HEK293 (cell line): ENCODE data around the gene CACNA2D4.

Source experiments
- CTCF ChIA-PET: fragments of 350-600 bp; formaldehyde crosslinking; extraction: SDS; loops from one replicate; lab custom pipeline; 2021; ENCODE audit warnings: antibody characterized with exemption; lab: Yijun Ruan, JAX
- POLR2A ChIA-PET: fragments of 300-600 bp; formaldehyde crosslinking; extraction: SDS; loops from one replicate; lab custom pipeline; 2020; ENCODE audit warnings: antibody characterized with exemption, inconsistent platforms; lab: Yijun Ruan, JAX
- H3K27ac ChIP-seq: fragments of 200-500 bp; sonication (Bioruptor generic); 2 replicates; pipeline ENCODE4 v1.5.1; 2014; ENCODE audit warnings: low read depth, low read length, control low read depth, inconsistent platforms; ENCODE audit errors: extremely low read depth
- H3K36me3 ChIP-seq, 2 experiments: fragments of 200-500 bp in 1 of 2; sonication (Bioruptor generic) in 1 of 2; 1 replicate in 1 of 2; 2 replicates in 1 of 2; pipeline ENCODE4 v1.5.1; 2014 to 2017; ENCODE audit warnings: inconsistent platforms in 2 of 2, low read length in 2 of 2; ENCODE audit not compliant: control insufficient read depth in 2 of 2, insufficient read depth in 1 of 2
- H3K4me1 ChIP-seq: fragments of 200-500 bp; sonication (Bioruptor generic); 2 replicates; pipeline ENCODE4 v1.5.1; 2014; ENCODE audit warnings: mild to moderate bottlenecking, low read length, inconsistent platforms; ENCODE audit not compliant: control insufficient read depth, insufficient read depth
- H3K4me3 ChIP-seq: 2 replicates; pipeline ENCODE4 v1.5.1; 2011; ENCODE audit warnings: low read depth, mild to moderate bottlenecking, control low read depth, low read length, moderate library complexity
- H3K9me3 ChIP-seq: fragments of 200-500 bp; sonication (Bioruptor generic); 2 replicates; pipeline ENCODE4 v1.5.1; 2014; ENCODE audit warnings: low read depth, low read length, inconsistent platforms; ENCODE audit not compliant: control insufficient read depth, insufficient read depth
- GLIS1 ChIP-seq: fragments of 450-650 bp; formaldehyde crosslinking; IDR thresholded peaks from 2 replicates; pipeline ENCODE4 v1.5.1; 2016; ENCODE audit warnings: missing biosample characterization, missing genetic modification characterization
- KLF7 ChIP-seq: fragments of 450-650 bp; formaldehyde crosslinking; IDR thresholded peaks from 2 replicates; pipeline ENCODE4 v1.5.1; 2016; ENCODE audit warnings: missing biosample characterization, missing genetic modification characterization, borderline replicate concordance
- SCRT2 ChIP-seq: fragments of 450-650 bp; formaldehyde crosslinking; IDR thresholded peaks from 2 replicates; pipeline ENCODE4 v1.5.1; 2016; ENCODE audit warnings: missing biosample characterization, missing genetic modification characterization
- SETDB1 ChIP-seq: IDR thresholded peaks from one replicate; pipeline ENCODE4 v1.6.1; 2017; ENCODE audit warnings: mild to moderate bottlenecking, low read length, moderate library complexity, mixed read lengths; ENCODE audit not compliant: insufficient read length
- SP2 ChIP-seq: fragments of 450-650 bp; formaldehyde crosslinking; IDR thresholded peaks from 2 replicates; pipeline ENCODE4 v1.5.1; 2016; ENCODE audit warnings: missing biosample characterization, missing genetic modification characterization
- TRIM28 ChIP-seq: IDR thresholded peaks from 2 replicates; pipeline ENCODE4 v1.6.1; 2011; ENCODE audit warnings: low read length, control low read depth, borderline replicate concordance
- TSHZ1 ChIP-seq: fragments of 450-650 bp; formaldehyde crosslinking; IDR thresholded peaks from 2 replicates; pipeline ENCODE4 v1.5.1; 2016; ENCODE audit warnings: missing biosample characterization, missing genetic modification characterization, borderline replicate concordance
- ZBTB11 ChIP-seq: fragments of 450-650 bp; formaldehyde crosslinking; conservative IDR thresholded peaks from 2 replicates; pipeline ENCODE4 v1.5.1; 2016; ENCODE audit warnings: low read depth, missing biosample characterization, missing genetic modification characterization
- ZFP69B ChIP-seq: fragments of 450-650 bp; formaldehyde crosslinking; IDR thresholded peaks from 2 replicates; pipeline ENCODE4 v1.5.1; 2016; ENCODE audit warnings: missing biosample characterization, missing genetic modification characterization
- ZNF132 ChIP-seq: fragments of 450-650 bp; formaldehyde crosslinking; IDR thresholded peaks from 2 replicates; pipeline ENCODE4 v1.5.1; 2017; ENCODE audit warnings: missing biosample characterization, missing genetic modification characterization, borderline replicate concordance
- ZNF214 ChIP-seq: fragments of 450-650 bp; formaldehyde crosslinking; IDR thresholded peaks from 2 replicates; pipeline ENCODE4 v1.5.1; 2017; ENCODE audit warnings: missing biosample characterization, mild to moderate bottlenecking, missing genetic modification characterization, borderline replicate concordance
- ZNF292 ChIP-seq: fragments of 450-650 bp; formaldehyde crosslinking; IDR thresholded peaks from 2 replicates; pipeline ENCODE4 v1.5.1; 2016; ENCODE audit warnings: low read depth, missing biosample characterization, missing genetic modification characterization, borderline replicate concordance
- ZNF423 ChIP-seq: fragments of 450-650 bp; formaldehyde crosslinking; IDR thresholded peaks from 2 replicates; pipeline ENCODE4 v1.5.1; 2016; ENCODE audit warnings: missing biosample characterization, missing genetic modification characterization
- ZNF473 ChIP-seq: fragments of 450-650 bp; formaldehyde crosslinking; IDR thresholded peaks from 2 replicates; pipeline ENCODE4 v1.5.1; 2017; ENCODE audit warnings: missing biosample characterization, missing genetic modification characterization
- ZNF518A ChIP-seq: fragments of 450-650 bp; formaldehyde crosslinking; conservative IDR thresholded peaks from 2 replicates; pipeline ENCODE4 v1.5.1; 2016; ENCODE audit warnings: low read depth, missing biosample characterization, missing genetic modification characterization
- ZNF529 ChIP-seq: fragments of 450-650 bp; formaldehyde crosslinking; IDR thresholded peaks from 2 replicates; pipeline ENCODE4 v1.5.1; 2017; ENCODE audit warnings: missing genetic modification characterization, missing biosample characterization; ENCODE audit not compliant: insufficient replicate concordance
- ZNF626 ChIP-seq: fragments of 450-650 bp; sonication (Bioruptor Pico); formaldehyde crosslinking; IDR thresholded peaks from 2 replicates; pipeline ENCODE4 v1.5.1; 2018; ENCODE audit warnings: missing biosample characterization, missing genetic modification characterization, inconsistent platforms
- ZNF76 ChIP-seq: fragments of 450-650 bp; formaldehyde crosslinking; IDR thresholded peaks from 2 replicates; pipeline ENCODE4; 2016; ENCODE audit warnings: low read depth, missing biosample characterization, missing genetic modification characterization, borderline replicate concordance
- ZSCAN18 ChIP-seq: fragments of 450-650 bp; formaldehyde crosslinking; IDR thresholded peaks from 2 replicates; pipeline ENCODE4 v1.5.1; 2016; ENCODE audit warnings: missing biosample characterization, missing genetic modification characterization
- ZSCAN30 ChIP-seq: fragments of 450-650 bp; IDR thresholded peaks from 2 replicates; pipeline ENCODE4 v1.5.1; 2018; ENCODE audit warnings: missing biosample characterization, mild to moderate bottlenecking, missing genetic modification characterization, moderate library complexity

CACNA2D4 gene

GRCh38 chr12:1805441-1806081 lies 112.9 kb downstream of the CACNA2D4 start (continued):
- no peak for TF ChIP-seq ZNF529
- TF ChIP-seq ZNF473: no peak
- TF ChIP-seq KLF7 (tag by site-specific recombination): no peak
- TF ChIP-seq ZNF626 (tag by site-specific recombination): no peak
- TF ChIP-seq, all 188 proteins: peak for 0

- Histone ChIP-seq H3K4me1 (no peaks in the 10 kb centered on the region), H3K36me3 (no peaks in the 10 kb centered on the region), H3K27ac (no peak overlapping the region), H3K9me3 (no peaks in the 10 kb centered on the region), H3K4me3 (no peak overlapping the region)
- CTCF ChIA-PET: interaction anchor here (0.5 to 5.1 kb wide), 4 partner anchors 13 to 151 kb away, joined by 3 to 22 read pairs (median 4); no protein-coding TSS in a partner anchor
- POLR2A ChIA-PET: no interaction called here
- peak; percentile 38; the same call in 1 of the 2 replicates for TF ChIP-seq ZBTB11 (tag by site-specific recombination)
- TF ChIP-seq SCRT2: no peak
- no peak for TF ChIP-seq TSHZ1 (tag by site-specific recombination)
- TF ChIP-seq ZNF292: no peak
- 0 out of 2 replicates have a peak, but pooled peaks have one; percentile 17 for TF ChIP-seq GLIS1 (tag by site-specific recombination)
- TF ChIP-seq ZNF76: peak; percentile 93
- TF ChIP-seq TRIM28: 0 out of 2 replicates have a peak, but pooled peaks have one; percentile 26
- peak; percentile 41; the same call in 1 of the 2 replicates for TF ChIP-seq ZSCAN30 (tag by site-specific recombination)
- TF ChIP-seq ZNF518A (tag by site-specific recombination): peak; percentile 93
- TF ChIP-seq ZNF214 (tag by site-specific recombination): no peak
- no peak for TF ChIP-seq ZNF423
- peak; percentile 59; the same call in 1 of the 2 replicates for TF ChIP-seq ZFP69B (tag by site-specific recombination)
- TF ChIP-seq ZNF132 (tag by site-specific recombination): no peak
- peak; percentile 23 for TF ChIP-seq SETDB1
- peak; percentile 73 for TF ChIP-seq SP2
- TF ChIP-seq ZSCAN18: no peak
These were observed 113.7 kb downstream of the CACNA2D4 start for GRCh38 chr12:1804545-1805332.
